Stimulated activated CD4-positive, alpha-beta T cell treated with anti-CD3 and anti-CD28 coated beads, Interleukin-15, amount 100 ng/mL, for 1 hour (primary cell): ENCODE data around the gene IGFLR1.

Experiments
- DNase-seq, 2 donors: peaks; one replicate each; pipeline ENCODE4 v3.0.0-alpha.2; 2020; ENCODE audit warnings: low read depth in 1 of 2, low spot score in 1 of 2

Gene IGFLR1

GRCh38 chr19:35739275-35740107 lies 2.8 kb downstream of the IGFLR1 start:
- DNase-seq: no peak

GRCh38 chr19:35738887-35739229 lies 3.4 kb downstream of the IGFLR1 start:
- no peak for DNase-seq

GRCh38 chr19:35738021-35738886 lies 4.0 kb downstream of the IGFLR1 start:
- DNase-seq: no peak

GRCh38 chr19:35736913-35737886 lies 5.1 kb downstream of the IGFLR1 start:
- DNase-seq: no peak

GRCh38 chr19:35734889-35735288 lies 7.4 kb downstream of the IGFLR1 start:
- DNase-seq: no peak

- DNase-seq: no peak
Observed at GRCh38 chr19:35734273-35734672, 8.0 kb downstream of the IGFLR1 start.

- DNase-seq: no peak
Observed at GRCh38 chr19:35733180-35734125, 8.8 kb downstream of the IGFLR1 start.

GRCh38 chr19:35732540-35733179 lies 9.6 kb downstream of the IGFLR1 start:
- no peak for DNase-seq

- DNase-seq: no peak
Observed at GRCh38 chr19:35731779-35732405, 10.4 kb downstream of the IGFLR1 start.

- no peak for DNase-seq
Observed at GRCh38 chr19:35731353-35731752, 10.9 kb downstream of the IGFLR1 start.

- no peak for DNase-seq
Observed at GRCh38 chr19:35730326-35730725, 11.9 kb downstream of the IGFLR1 start.

GRCh38 chr19:35729763-35730162 lies 12.5 kb downstream of the IGFLR1 start:
- no peak for DNase-seq

- DNase-seq: no peak
Observed at GRCh38 chr19:35729021-35729420, 13.2 kb downstream of the IGFLR1 start.

- no peak for DNase-seq
Observed at GRCh38 chr19:35727956-35728706, 14.1 kb downstream of the IGFLR1 start.

- DNase-seq: no peak
Observed at GRCh38 chr19:35727053-35727955, 14.9 kb downstream of the IGFLR1 start.

- DNase-seq: no peak
Observed at GRCh38 chr19:35725216-35725861, 16.9 kb downstream of the IGFLR1 start.

GRCh38 chr19:35724560-35724959 lies 17.7 kb downstream of the IGFLR1 start:
- DNase-seq: no peak
